ENCODE results near the gene HEXD. TPM values are rescaled to one million over a fixed set of nuclear protein-coding genes. Genes with fewer than 3 reads are reported as not detected.

The HEXD gene
- polyA plus RNA-seq, 3 donors from 2014 or later, result 12.7 to 18.8 (median 15.2) TPM

DNA sequence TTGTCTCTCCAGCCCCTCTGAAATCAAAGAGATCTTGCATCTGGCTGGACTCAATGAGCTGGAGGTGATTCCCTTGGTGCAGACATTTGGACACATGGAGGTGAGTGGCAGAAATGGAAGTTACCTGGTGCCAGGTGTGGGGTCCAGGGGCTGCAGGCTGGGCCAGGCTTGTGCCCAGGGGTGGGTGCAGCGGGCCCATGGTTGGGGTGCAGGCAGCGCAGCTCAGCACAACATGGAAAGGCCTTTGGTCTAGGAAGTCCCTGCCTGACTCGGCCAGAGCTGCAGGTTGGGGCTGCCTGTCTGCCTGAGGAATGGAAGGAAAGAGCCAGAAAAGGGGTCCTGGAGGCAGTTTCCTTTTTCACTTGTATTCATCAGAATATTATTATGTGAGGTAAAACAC lies 10.4 kb downstream of the HEXD start:
- H3K27me3 Mint-ChIP-seq (ENCODE audit: low read depth in 3 of 3), result peaks cover 0 to 4% (median 0%) of the 10 kb centered on the region in 3 donors
- H3K27ac Mint-ChIP-seq, result peak overlapping the region in 5 of 6 donors; percentile 88 to 97 (median 93)
- H3K9me3 Mint-ChIP-seq, result no peaks in the 10 kb centered on the region
- H3K36me3 Mint-ChIP-seq, result peaks cover 7 to 22% (median 14%) of the 10 kb centered on the region in 3 donors
- H3K4me1 Mint-ChIP-seq, result peaks cover 38 to 41% of the 10 kb centered on the region in 2 donors
- DNase-seq, result no peak
- H3K4me3 Mint-ChIP-seq, result peak overlapping the region; percentile 80 to 93 (median 85)

DNA sequence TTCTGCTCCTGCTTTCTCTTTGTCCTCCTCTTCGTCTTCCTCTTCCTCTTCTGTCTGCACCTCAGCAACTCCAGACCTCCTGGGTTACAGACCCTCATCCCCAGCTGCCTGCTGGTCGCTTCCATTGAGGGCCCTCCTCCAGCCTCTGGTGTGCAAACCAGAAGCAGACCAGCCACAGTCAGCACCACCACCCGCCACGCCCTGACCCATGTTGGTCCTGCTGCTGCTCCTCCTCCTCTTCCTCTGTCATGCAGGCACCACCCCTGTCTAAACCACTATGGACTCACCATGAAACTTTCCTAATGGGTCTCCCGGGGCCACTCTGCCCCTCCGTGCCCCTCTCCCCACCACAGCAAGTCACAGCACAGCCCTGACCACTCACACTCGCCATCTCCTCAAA lies 11.7 kb downstream of the HEXD start:
- H3K4me3 Mint-ChIP-seq, result peak overlapping the region; percentile 80 to 93 (median 85)
- H3K27ac Mint-ChIP-seq, result peak overlapping the region; percentile 88 to 97 (median 92)
- DNase-seq, result no peak
- H3K4me1 Mint-ChIP-seq, result peaks cover 45 to 48% of the 10 kb centered on the region in 2 donors
- H3K9me3 Mint-ChIP-seq, result no peaks in the 10 kb centered on the region
- peaks cover 0 to 4% (median 0%) of the 10 kb centered on the region in 3 donors for H3K27me3 Mint-ChIP-seq (ENCODE audit: low read depth in 3 of 3)
- peaks cover 3 to 18% (median 10%) of the 10 kb centered on the region in 3 donors for H3K36me3 Mint-ChIP-seq

DNA sequence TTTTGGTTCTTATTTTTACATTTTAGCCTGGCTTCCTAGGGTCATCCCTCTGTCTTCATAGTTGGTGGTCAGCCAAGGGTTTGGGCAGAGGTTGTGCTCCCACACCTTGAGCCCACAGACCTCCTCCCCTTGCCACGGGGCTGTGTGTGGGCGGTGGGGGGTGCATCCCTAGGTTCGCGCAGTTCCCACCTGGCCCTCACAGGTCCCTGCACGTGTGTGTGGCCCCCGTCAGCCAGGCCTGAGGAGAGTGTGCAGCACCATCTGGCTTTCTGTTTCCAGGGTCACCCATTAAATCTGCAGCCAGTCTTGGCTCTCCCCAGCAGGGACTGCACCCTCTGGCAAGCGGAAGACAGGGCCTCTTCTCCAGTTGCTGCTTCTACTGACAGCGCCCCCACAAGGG lies 13.9 kb downstream of the HEXD start:
- Mint-ChIP-seq H3K4me1 (peaks cover 50 to 56% of the 10 kb centered on the region in 2 donors), H3K27me3 (ENCODE audit: low read depth in 3 of 3) (peaks cover 0 to 9% (median 0%) of the 10 kb centered on the region in 3 donors), H3K36me3 (peaks cover 0 to 14% (median 4%) of the 10 kb centered on the region in 3 donors), H3K9me3 (no peaks in the 10 kb centered on the region), H3K27ac (peak overlapping the region in 5 of 6 donors; percentile 8 to 96 (median 62)), H3K4me3 (peak overlapping the region in 1 of 5 donors; percentile 17)
- DNase-seq, result no peak

DNA sequence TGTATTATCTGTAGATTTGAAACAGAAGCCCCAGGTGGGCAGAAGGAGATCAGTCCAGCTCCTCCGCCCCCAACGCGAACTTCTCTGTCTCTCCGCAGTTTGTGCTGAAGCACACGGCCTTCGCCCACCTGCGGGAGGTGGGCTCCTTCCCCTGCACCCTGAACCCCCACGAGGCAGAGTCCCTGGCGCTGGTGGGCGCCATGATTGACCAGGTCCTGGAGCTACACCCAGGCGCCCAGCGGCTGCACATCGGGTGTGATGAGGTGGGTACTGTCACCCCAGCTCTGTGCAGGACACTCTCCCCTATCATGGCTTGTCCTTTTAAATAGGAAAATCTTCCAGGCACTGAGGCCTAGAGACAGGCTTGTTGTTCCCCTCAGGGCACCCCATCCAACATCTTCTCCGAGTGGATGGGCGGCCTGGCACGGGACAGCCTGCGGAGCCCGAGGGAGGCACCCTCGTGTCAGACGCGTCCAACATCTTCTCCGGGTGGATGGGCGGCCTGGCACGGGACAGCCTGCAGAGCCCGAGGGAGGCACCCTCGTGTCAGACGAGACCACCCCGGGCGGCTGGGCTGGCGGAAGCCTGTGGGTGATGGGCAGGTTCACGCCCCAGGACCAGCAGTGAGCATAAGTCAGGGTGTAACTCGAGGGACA lies 15.5 kb downstream of the HEXD start:
- H3K9me3 Mint-ChIP-seq, result no peaks in the 10 kb centered on the region
- H3K4me1 Mint-ChIP-seq, result peaks cover 44 to 52% of the 10 kb centered on the region in 2 donors
- DNase-seq, result no peak
- H3K27ac Mint-ChIP-seq, result peak overlapping the region; percentile 65 to 77 (median 73)
- peaks cover 0 to 9% (median 0%) of the 10 kb centered on the region in 3 donors for H3K27me3 Mint-ChIP-seq (ENCODE audit: low read depth in 3 of 3)
- peaks cover 0 to 10% (median 0%) of the 10 kb centered on the region in 3 donors for H3K36me3 Mint-ChIP-seq
- peak overlapping the region; percentile 56 to 71 (median 66) for H3K4me3 Mint-ChIP-seq

DNA sequence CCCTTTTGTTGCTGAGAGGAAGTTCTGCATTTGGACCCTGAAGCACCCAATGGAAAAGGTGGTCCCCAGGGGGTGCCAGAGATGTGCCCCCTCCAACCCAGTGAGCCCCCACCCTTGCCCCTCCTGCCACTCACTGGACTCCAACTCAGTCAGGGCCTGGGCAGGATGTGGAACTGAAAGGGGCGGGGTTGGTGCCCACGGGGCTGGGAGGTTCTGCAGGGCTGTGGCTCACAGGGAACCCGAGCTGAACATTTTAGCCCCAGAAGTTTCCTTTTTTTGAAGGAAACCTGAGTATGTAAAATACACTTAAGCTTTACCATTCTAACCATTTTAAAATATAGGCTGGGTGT lies 16.0 kb downstream of the HEXD start:
- DNase-seq, result peak; percentile 54 to 56 (median 56)
- Mint-ChIP-seq H3K4me1 (peaks cover 42 to 47% of the 10 kb centered on the region in 2 donors), H3K4me3 (peak overlapping the region; percentile 56 to 71 (median 66)), H3K27me3 (ENCODE audit: low read depth in 3 of 3) (peaks cover 0 to 9% (median 0%) of the 10 kb centered on the region in 3 donors), H3K36me3 (peaks cover 0 to 10% (median 0%) of the 10 kb centered on the region in 3 donors), H3K9me3 (no peaks in the 10 kb centered on the region), H3K27ac (peak overlapping the region; percentile 65 to 88 (median 70))

DNA sequence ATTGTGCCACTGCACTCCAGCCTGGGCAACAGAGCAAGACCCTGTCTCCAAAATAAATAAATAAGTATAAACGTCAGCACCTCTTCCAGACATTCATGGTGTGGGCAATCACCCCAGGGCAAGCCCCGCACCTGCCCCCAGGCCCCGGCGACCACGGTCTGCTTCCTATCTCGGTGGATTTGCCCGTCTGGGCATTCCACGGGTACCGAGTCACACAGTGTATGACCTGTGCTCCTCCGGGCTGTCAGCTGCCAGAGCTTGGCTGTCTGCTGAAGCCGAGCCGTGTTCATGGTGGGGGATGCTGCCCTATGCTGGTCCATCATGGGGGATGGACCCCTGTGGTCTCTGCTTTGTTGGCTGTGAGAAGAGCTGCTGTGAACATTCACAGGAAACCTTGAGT lies 17.0 kb downstream of the HEXD start:
- no peaks in the 10 kb centered on the region for H3K9me3 Mint-ChIP-seq
- H3K36me3 Mint-ChIP-seq, result peaks cover 0 to 3% (median 0%) of the 10 kb centered on the region in 3 donors
- peak overlapping the region; percentile 45 to 88 (median 74) for H3K27ac Mint-ChIP-seq
- DNase-seq, result no peak
- peaks cover 0 to 7% (median 0%) of the 10 kb centered on the region in 3 donors for H3K27me3 Mint-ChIP-seq (ENCODE audit: low read depth in 3 of 3)
- peaks cover 33 to 38% of the 10 kb centered on the region in 2 donors for H3K4me1 Mint-ChIP-seq
- peak overlapping the region; percentile 32 to 71 (median 46) for H3K4me3 Mint-ChIP-seq

DNA sequence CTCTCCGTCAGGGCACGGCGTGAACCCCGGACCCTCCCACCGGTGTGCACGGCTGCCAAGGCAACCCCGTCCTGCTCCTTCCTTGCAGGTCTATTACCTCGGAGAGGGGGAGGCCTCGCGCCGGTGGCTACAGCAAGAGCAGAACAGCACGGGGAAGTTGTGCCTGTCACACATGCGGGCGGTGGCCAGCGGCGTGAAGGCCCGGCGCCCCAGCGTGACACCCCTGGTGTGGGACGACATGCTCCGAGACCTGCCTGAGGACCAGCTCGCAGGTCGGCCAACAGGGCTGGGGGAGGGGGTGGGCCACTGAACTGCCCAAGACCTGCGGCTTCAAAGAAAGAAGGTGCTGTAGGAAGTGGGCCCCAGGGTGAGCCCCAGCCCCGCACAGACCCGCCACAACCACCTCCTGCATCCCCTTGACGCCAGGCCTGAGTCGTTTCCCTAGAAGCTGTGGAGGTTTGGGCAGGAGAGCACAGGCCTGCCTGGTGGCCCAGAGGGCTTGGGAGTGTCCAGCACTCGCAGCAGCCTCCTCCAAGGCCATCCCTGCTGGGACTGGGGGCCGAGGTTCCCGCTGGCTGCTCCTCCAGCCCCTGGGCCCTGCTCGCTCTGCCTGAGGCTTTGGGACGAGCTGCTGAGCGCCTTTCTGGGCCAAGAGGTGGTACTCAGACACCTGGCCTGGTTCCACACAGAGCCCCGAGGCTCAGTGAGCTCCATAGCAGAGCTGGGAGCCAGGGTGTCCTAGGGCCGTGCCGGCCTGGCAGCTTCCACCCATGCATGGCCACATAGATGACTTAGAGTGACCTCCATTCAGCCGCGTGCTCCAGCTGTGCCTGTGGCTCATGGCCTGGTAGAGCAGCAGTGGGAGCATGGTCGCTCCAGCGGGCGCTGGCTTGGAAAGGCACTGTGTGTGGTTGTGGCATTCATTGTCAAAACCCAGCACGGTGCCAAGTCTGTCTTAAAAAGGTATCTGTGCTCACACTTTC lies 17.7 kb downstream of the HEXD start:
- no peaks in the 10 kb centered on the region for H3K9me3 Mint-ChIP-seq
- no peak for DNase-seq
- no peaks in the 10 kb centered on the region for H3K36me3 Mint-ChIP-seq
- H3K27me3 Mint-ChIP-seq (ENCODE audit: low read depth in 3 of 3), result peaks cover 0 to 8% (median 0%) of the 10 kb centered on the region in 3 donors
- H3K27ac Mint-ChIP-seq, result peak overlapping the region in 3 of 6 donors; percentile 71 to 88 (median 77)
- peaks cover 25 to 30% of the 10 kb centered on the region in 2 donors for H3K4me1 Mint-ChIP-seq
- H3K4me3 Mint-ChIP-seq, result peak overlapping the region in 2 of 5 donors; percentile 46 to 71

DNA sequence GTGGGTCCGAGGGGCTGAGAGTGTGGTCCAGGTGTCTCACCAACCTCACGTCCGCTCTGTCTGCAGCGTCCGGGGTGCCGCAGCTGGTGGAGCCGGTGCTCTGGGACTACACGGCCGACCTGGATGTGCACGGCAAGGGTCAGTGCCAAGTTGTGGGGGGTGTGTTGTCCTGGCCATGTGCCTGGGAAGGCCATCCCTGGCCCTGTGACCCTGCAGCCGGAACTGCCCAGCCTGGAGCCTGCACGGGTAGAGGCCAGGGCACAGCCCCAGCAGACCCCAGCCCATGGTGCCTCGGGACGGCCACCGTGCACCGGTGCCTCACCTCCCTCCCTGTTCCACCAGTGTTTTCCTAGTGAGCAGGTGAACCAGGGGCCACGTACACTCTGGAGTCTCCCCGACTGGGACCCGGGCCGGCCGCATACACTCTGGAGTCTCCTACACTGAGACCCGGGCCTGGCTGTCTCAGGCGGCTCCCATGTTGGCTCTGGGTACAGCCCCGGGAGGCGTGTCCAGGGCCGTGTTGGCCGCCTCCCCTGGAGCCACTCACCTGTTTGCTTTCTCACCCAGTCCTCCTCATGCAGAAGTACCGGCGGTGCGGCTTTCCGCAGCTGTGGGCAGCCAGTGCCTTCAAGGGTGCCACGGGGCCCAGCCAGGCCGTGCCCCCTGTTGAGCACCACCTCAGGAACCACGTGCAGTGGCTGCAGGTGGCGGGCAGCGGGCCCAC lies 18.6 kb downstream of the HEXD start:
- DNase-seq, result no peak
- Mint-ChIP-seq H3K4me3 (no peak overlapping the region), H3K36me3 (no peaks in the 10 kb centered on the region), H3K4me1 (peaks cover 24 to 30% of the 10 kb centered on the region in 2 donors), H3K9me3 (no peaks in the 10 kb centered on the region), H3K27me3 (ENCODE audit: low read depth in 3 of 3) (peaks cover 0 to 8% (median 0%) of the 10 kb centered on the region in 3 donors), H3K27ac (no peak overlapping the region)

DNA sequence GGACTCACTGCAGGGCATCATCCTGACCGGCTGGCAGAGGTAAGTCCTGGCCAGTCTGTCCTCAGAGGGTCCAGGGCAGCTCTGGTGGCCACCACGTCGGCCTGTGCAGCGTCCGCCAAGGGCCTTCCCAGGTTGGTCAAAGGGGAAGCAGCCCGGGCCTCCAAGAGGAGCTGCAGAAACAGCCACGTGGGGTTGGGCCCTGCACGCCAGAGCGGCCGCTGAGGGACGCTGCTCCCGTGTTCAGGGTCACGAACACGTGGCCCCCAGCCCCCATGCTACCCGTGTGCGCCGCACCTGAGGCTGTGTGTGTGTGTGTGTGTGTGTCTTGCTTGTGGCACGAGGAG lies 19.1 kb downstream of the HEXD start:
- peak overlapping the region in 1 of 6 donors; percentile 40 for H3K27ac Mint-ChIP-seq
- no peaks in the 10 kb centered on the region for H3K36me3 Mint-ChIP-seq

DNA sequence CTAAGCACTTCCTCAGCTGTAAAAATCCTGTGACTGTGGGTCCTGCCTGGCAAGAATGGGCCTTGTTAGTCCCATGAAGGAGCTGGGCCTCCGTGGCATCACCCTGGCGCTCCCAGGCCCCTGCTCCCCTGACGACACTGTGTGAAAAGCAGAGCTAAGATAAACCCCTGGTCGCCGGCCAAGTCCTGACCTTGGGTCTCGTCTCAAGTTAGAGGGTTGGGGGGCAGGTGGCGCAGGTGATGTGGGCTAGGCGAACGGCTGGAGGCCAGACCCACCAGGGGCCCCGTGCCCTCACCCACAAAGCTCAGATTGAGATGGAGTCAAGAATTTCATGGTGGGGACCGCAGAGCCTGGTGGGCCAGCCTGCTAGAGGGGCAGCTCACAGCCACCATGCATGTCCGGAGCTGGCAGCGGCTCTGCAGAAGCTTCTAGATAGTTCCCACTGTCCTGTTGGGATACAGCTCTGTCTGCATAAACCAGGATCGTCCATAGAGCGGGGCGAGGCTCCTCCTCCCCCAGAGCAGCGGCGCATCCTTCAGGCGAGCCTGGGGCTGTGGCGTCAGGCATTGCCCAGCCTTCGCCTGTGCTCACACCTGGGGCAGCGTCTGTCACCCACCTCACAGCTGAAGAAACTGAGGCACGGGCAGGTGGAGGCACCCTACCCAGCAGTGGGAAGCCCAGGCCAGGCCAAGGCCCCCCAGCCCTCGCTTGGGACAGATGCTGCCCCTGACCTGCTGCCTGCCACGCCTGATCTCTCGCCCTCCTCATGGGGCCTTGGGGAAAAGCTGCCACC lies 20.4 kb downstream of the HEXD start:
- H3K4me3 Mint-ChIP-seq, result no peak overlapping the region
- H3K27me3 Mint-ChIP-seq (ENCODE audit: low read depth in 3 of 3), result peaks cover 0 to 6% (median 0%) of the 10 kb centered on the region in 3 donors
- no peaks in the 10 kb centered on the region for H3K36me3 Mint-ChIP-seq
- DNase-seq, result no peak
- peaks cover 23 to 26% of the 10 kb centered on the region in 2 donors for H3K4me1 Mint-ChIP-seq
- no peaks in the 10 kb centered on the region for H3K9me3 Mint-ChIP-seq
- H3K27ac Mint-ChIP-seq, result no peak overlapping the region

More for the DNA sequence above, 19.1 kb downstream of the HEXD start:
- Mint-ChIP-seq H3K4me1 (peaks cover 24 to 28% of the 10 kb centered on the region in 2 donors), H3K4me3 (no peak overlapping the region), H3K9me3 (no peaks in the 10 kb centered on the region), H3K27me3 (ENCODE audit: low read depth in 3 of 3) (peaks cover 0 to 8% (median 0%) of the 10 kb centered on the region in 3 donors)
- no peak for DNase-seq

DNA sequence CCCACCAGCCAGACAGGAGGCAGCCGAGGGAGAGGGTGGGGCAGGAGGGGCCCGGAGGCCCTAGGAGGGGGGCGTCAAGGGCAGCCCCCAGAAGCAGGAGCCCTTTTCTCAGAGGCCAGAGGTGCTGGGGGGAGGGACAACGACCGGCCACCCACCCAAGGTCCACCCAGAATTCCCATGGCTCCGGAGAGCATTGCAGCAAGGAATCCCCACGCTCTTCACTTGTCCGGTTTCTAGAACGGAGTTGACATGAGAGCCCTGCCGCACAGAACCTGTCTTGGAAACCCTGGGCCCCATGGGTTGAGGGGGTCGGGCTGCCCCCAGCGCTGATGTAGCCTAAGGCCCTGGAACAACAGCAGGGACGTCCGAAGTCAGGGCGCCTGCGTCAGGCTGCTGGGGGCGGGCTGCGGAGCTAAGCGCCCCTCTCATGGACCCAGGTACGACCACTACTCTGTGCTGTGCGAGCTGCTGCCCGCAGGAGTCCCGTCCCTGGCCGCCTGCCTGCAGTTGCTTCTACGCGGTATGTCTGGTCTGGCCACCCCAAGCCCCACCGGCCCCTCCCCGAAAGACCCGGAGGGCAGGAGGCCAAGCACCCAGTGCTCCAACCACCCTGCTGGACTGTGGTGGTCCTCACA lies 21.2 kb downstream of the HEXD start:
- Mint-ChIP-seq H3K27ac (no peak overlapping the region), H3K4me1 (peaks cover 16 to 21% of the 10 kb centered on the region in 2 donors), H3K4me3 (no peak overlapping the region), H3K27me3 (ENCODE audit: low read depth in 3 of 3) (peaks cover 0 to 6% (median 0%) of the 10 kb centered on the region in 3 donors), H3K9me3 (no peaks in the 10 kb centered on the region), H3K36me3 (no peaks in the 10 kb centered on the region)
- no peak for DNase-seq

DNA sequence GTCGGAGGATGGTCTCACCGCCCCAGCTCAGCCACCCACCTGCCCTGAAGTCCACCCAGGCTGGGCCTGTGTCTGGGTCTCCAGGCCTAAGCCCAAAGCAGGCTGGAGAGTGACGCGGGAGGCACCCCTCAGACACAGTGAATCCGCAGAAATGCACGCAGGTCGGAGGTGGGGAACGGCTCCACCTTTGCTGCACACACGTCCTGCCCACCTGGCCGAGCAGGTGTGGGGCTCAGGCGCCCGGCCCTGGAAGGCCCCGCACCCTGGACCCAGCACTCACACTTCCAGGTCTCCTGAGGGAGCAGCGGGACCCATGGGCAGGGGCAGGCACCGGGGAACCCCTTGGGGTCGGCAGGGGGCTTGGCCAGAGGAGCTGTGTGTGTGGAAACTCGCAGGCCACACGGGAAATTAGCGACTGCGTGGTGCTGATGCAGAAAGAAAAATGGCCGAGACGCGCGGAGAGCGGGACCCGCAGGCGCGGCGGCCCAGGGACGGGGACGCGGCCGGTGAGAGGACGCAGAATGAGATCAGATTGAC lies 21.8 kb downstream of the HEXD start:
- Mint-ChIP-seq H3K27ac (no peak overlapping the region), H3K4me3 (no peak overlapping the region), H3K27me3 (ENCODE audit: low read depth in 3 of 3) (peaks cover 0 to 6% (median 0%) of the 10 kb centered on the region in 3 donors), H3K9me3 (no peaks in the 10 kb centered on the region), H3K4me1 (peaks cover 10 to 15% of the 10 kb centered on the region in 2 donors), H3K36me3 (no peaks in the 10 kb centered on the region)
- DNase-seq, result no peak
